ENCODE data around the gene RPH3AL. TPM values are rescaled to one million over a fixed set of nuclear protein-coding genes. Genes with fewer than 3 reads are reported as not detected.

RPH3AL gene
- total and polyA plus RNA-seq, 3 donors from 2014 or later, result 4.4 to 13.5 (median 6.5) TPM

- Histone ChIP-seq H3K4me3 (no peak overlapping the region), H3K4me1 (no peaks in the 10 kb centered on the region), H3K27me3 (no peaks in the 10 kb centered on the region), H3K27ac (no peak overlapping the region), H3K36me3 (ENCODE audit: low read depth, missing control alignments) (no peaks in the 10 kb centered on the region), H3K9me3 (no peaks in the 10 kb centered on the region)
- 80 to 81% methylated on average over 27 of the region's 27 CpGs for WGBS, 2 donors
- intact Hi-C loops (cut with DNase I; ENCODE audit: low total_unique reads), result no loop called here
- TF ChIP-seq POLR2A (IDR thresholded peaks at IDR 0.05), result no peak
- TF ChIP-seq CTCF (IDR thresholded peaks at IDR 0.05), result no peak
- no peak for DNase-seq
These were observed 30.4 kb downstream of the RPH3AL start for GRCh38 chr17:322006-322780.

- no peaks in the 10 kb centered on the region for H3K4me1 ChIP-seq
- no peak for TF ChIP-seq CTCF (IDR thresholded peaks at IDR 0.05)
- no peak for TF ChIP-seq POLR2A (IDR thresholded peaks at IDR 0.05)
- no peak overlapping the region for H3K27ac ChIP-seq
- no peaks in the 10 kb centered on the region for H3K9me3 ChIP-seq
- H3K4me3 ChIP-seq, result no peak overlapping the region
- WGBS, 2 donors, result 76 to 84% methylated on average over 29 to 35 of the region's 35 CpGs
- H3K36me3 ChIP-seq (ENCODE audit: low read depth, missing control alignments), result no peaks in the 10 kb centered on the region
- intact Hi-C loops (cut with DNase I; ENCODE audit: low total_unique reads), result no loop called here
- H3K27me3 ChIP-seq, result no peaks in the 10 kb centered on the region
- no peak for DNase-seq
These were observed 31.1 kb downstream of the RPH3AL start for GRCh38 chr17:321386-321941.

- WGBS, 2 donors, result 61 to 82% methylated on average over 19 to 25 of the region's 25 CpGs
- H3K4me1 ChIP-seq, result no peaks in the 10 kb centered on the region
These were observed 31.7 kb downstream of the RPH3AL start for GRCh38 chr17:320809-321385.

GRCh38 chr17:320139-320538 is 32.5 kb downstream of the RPH3AL start:
- no peak overlapping the region for H3K27ac ChIP-seq
- DNase-seq, result no peak

More at GRCh38 chr17:320809-321385, 31.7 kb downstream of the RPH3AL start:
- Histone ChIP-seq H3K4me3 (no peak overlapping the region), H3K27ac (no peak overlapping the region), H3K9me3 (no peaks in the 10 kb centered on the region), H3K27me3 (no peaks in the 10 kb centered on the region), H3K36me3 (ENCODE audit: low read depth, missing control alignments) (no peaks in the 10 kb centered on the region)
- intact Hi-C loops (cut with DNase I; ENCODE audit: low total_unique reads), result no loop called here
- DNase-seq, result no peak
- TF ChIP-seq POLR2A (IDR thresholded peaks at IDR 0.05) (no peak), CTCF (IDR thresholded peaks at IDR 0.05) (no peak)

More at GRCh38 chr17:320139-320538, 32.5 kb downstream of the RPH3AL start:
- Histone ChIP-seq H3K27me3 (no peaks in the 10 kb centered on the region), H3K4me3 (no peak overlapping the region), H3K4me1 (no peaks in the 10 kb centered on the region), H3K9me3 (no peaks in the 10 kb centered on the region), H3K36me3 (ENCODE audit: low read depth, missing control alignments) (no peaks in the 10 kb centered on the region)
- WGBS, 2 donors, result 79 to 90% methylated on average over 9 of the region's 9 CpGs
- TF ChIP-seq POLR2A (IDR thresholded peaks at IDR 0.05) (no peak), CTCF (IDR thresholded peaks at IDR 0.05) (no peak)
- intact Hi-C loops (cut with DNase I; ENCODE audit: low total_unique reads), result no loop called here

Measured in testis (tissue), 3 donors.